H54 (cell line): ENCODE data around the gene GTF3C2.

Source experiments
- DNase-seq: peaks from one replicate; pipeline ENCODE4 v3.0.0; 2011; ENCODE audit warnings: low spot score, mixed read lengths; ENCODE audit not compliant: insufficient read length
- FAIRE-seq: peaks from 3 replicates; lab custom pipeline; 2011; peaks lifted over from hg19 to GRCh38; lab: Jason Lieb, UNC
- POLR2A ChIP-seq: IDR thresholded peaks from 2 replicates; pipeline ENCODE4 v1.6.1; 2011; ENCODE audit warnings: low read depth, mild to moderate bottlenecking, low read length

GTF3C2 gene

GRCh38 chr2:27356382-27357181, at the start of gene GTF3C2:
Gene GTF3C2, minus strand, starts transcription at chr2:27356764. Its CDS starts 13,210 bp downstream, at chr2:27343554.
- DNase-seq (peak; percentile 89), FAIRE-seq (no peak)
- no peak; the same call in none of the 2 replicates for TF ChIP-seq POLR2A

GRCh38 chr2:27400348-27401135, 44.0 kb upstream of the GTF3C2 start:
- FAIRE-seq (peak; percentile 38), DNase-seq (no peak)
- TF ChIP-seq POLR2A, result no peak

- TF ChIP-seq POLR2A, result no peak
- DNase-seq, result no peak
- no peak for FAIRE-seq
Measured at GRCh38 chr2:27398962-27399361, 42.4 kb upstream of the GTF3C2 start.

GRCh38 chr2:27393225-27393624, 36.7 kb upstream of the GTF3C2 start:
- FAIRE-seq (no peak), DNase-seq (no peak)
- no peak for TF ChIP-seq POLR2A

GRCh38 chr2:27390822-27391679, 34.5 kb upstream of the GTF3C2 start:
- FAIRE-seq (no peak), DNase-seq (no peak)
- TF ChIP-seq POLR2A, result no peak

GRCh38 chr2:27381577-27382181, 25.1 kb upstream of the GTF3C2 start:
- no peak for FAIRE-seq

GRCh38 chr2:27380626-27381545, 24.3 kb upstream of the GTF3C2 start, which contains the start of gene ZNF513:
Gene ZNF513, minus strand, starts transcription at chr2:27380734. Its CDS starts 208 bp downstream, at chr2:27380526.
- peak; percentile 32 for DNase-seq
- FAIRE-seq, result no peak
- TF ChIP-seq POLR2A, result no peak

More at GRCh38 chr2:27381577-27382181, 25.1 kb upstream of the GTF3C2 start:
- no peak for DNase-seq
- no peak for TF ChIP-seq POLR2A

GRCh38 chr2:27379836-27380625, 23.5 kb upstream of the GTF3C2 start:
- DNase-seq (no peak), FAIRE-seq (no peak)
- TF ChIP-seq POLR2A, result no peak

GRCh38 chr2:27379383-27379835, 22.8 kb upstream of the GTF3C2 start:
- TF ChIP-seq POLR2A, result no peak
- no peak for FAIRE-seq
- no peak for DNase-seq

GRCh38 chr2:27378809-27379290, 22.3 kb upstream of the GTF3C2 start:
- no peak for FAIRE-seq
- no peak for DNase-seq
- TF ChIP-seq POLR2A, result no peak

- FAIRE-seq (no peak), DNase-seq (no peak)
- TF ChIP-seq POLR2A, result no peak
Measured at GRCh38 chr2:27378096-27378808, 21.7 kb upstream of the GTF3C2 start.
